Measurements from ENCODE around the gene STK33.

The STK33 gene

GRCh38 chr11:8370812-8371515 lies 223.1 kb downstream of the STK33 start:
- DNase-seq = no peak

- DNase-seq = no peak
These were observed 224.3 kb downstream of the STK33 start for GRCh38 chr11:8369592-8370205.

DNA sequence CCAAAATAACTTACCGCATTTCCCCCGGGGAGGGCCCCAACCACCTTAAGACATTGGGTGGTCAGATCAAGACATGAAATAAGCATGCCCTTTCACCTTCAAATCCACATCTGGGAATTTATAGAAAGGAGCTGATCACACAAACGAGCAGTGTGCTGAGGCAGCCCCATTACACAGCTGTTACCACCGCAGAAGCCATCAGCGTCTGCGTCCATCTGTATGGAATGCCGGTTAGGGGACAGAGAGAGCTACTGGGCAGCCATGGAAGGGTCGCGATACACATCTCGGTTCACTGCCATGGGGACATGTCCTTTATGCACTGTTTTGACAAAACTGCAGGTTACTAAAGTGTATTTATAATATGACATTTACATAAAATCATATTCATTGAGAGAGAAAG lies 225.3 kb downstream of the STK33 start:
- DNase-seq = no peak

GRCh38 chr11:8368194-8368593 lies 225.8 kb downstream of the STK33 start:
- no peak for DNase-seq

- DNase-seq = no peak
These were observed 227.7 kb downstream of the STK33 start for GRCh38 chr11:8366316-8366715.

DNA sequence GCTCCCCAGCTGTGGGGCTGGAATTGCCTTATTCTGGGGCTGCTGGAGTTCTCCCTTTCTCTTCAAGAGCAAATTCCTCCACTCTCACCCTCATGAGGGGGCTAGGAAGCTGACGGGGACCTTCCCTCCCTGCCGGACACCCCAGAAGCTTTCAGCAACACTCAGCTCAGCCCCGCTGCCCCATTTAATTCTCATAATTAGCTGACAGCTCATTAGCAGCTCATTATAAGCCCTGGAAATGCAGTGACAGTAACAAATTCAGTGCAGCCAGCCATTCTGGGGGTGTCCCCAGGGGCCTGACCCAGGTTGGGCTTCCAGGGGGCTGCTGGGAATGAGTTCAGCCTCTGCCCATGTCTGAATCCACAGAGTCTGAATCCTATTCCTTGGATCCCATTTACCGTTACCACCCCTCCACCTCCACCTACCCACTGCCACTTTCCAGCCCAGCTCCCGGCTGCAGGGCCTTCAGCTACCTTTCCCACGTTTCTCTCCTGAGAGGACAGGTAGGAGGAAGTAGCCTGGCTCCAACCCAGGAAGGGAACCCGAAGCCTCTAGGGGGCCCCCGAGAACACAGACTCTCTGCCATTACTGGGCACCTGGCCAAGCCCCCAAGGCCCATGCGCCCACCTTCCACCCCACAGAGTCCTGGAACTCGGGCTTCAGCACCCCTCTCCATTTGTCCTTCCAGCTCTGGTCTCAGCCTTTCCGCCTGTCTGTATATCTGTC lies 228.6 kb downstream of the STK33 start:
- no peak for DNase-seq

DNA sequence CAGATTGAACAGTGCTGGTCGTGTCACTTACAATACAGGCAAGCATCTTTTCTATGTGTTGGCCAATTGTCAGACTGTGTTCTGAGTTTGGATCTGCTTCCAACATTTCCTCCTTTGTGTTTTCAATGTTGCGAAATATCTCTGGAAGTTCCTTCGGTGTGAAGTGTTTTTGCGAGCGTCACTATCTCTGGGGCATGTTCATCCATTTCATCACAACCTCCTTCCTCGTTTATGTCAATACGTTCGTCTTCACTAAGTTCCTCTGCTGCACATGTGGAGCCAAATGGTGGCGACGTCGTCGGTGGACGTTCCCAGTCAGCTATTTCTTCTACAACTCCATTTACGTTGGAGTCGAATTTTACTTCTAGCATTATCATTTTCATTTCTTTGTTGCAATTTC lies 230.1 kb downstream of the STK33 start:
- DNase-seq = peak; percentile 86

DNA sequence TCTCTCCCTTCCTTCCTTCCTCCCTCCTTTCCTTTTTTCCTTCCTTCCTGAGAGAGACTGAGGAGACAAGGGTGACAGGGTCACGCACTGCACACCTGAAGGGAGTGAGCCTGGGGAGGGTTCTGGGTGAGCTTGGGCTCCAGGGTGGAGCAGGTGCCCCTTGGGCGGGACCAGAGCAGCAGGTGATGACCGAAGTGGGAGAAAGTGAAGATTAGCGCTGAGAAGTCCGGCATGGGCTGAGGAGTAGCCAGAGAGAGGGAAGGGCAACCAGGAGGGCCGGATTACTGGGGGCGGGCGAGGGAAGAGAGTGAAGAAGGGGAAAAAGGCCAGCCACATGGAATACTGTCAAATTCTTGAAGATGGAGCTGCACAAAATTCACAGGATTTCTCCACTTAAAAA lies 231.1 kb downstream of the STK33 start:
- DNase-seq = no peak

DNA sequence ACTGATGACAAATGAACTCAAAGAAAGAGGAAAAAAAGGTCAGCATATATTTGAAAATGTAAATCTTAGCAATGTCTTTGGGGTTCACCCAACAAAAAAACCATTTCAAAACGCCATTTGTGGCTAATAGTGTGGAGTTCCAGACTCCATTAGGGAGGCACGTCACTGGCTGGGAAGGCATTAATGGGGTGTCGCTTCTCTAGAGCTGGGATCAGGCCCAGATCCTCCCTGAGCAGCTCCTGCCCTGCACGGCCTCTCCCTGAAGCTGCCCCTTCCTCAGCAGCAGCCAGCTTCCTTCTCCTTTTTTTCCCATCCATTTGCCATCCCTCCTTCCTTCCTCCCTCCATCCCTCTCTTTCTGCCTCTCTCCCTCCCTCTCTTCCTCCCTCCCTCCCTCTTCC lies 231.5 kb downstream of the STK33 start:
- DNase-seq = no peak

DNA sequence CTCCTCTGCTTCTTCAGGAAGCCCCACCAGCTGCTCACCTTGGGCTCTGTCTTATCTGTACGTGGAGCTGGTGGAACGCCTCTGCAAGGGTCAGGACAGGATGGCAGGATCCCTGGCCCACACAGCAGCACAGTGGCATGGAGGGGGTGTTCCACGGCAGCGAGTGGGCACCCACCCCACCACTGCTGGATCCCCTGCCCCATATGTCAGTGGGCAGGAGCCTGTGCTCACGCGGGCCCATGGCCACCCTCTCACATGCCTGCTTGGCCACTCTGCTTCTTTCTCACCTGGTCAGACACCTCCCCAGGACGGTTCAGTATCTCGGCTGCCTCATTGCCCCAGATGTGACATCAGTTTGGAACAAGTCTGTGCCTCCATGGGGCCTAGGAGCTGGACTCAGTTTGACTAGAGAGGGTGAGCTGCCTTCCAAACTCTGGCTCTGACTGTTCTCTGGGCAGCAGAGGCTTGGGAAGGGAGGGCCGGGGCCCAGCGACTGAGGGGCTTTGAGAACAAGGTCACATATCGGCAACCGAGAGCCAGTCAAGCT lies 232.3 kb downstream of the STK33 start:
- no peak for DNase-seq

DNA sequence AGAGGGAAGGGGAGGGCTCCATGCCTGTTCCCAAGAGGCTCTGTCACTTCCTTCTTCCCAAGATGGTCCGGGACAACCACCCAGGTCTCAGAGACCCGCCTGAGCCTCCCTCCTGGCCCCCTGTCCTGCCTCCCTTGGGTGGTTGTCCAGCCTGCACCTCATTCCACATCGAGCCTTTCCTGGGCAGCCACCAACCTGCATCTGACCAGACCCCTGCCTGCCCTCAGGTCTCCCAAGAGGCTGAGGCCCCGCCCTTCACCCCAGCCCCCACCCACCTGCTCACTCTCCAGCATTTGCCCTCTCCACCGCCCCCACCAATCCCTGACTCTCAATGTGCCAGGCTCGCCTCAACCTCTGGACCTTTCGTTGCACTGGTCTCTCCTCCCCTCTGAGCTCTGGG lies 232.8 kb downstream of the STK33 start:
- no peak for DNase-seq

GRCh38 chr11:8360086-8360828 lies 233.8 kb downstream of the STK33 start:
- no peak for DNase-seq

DNA sequence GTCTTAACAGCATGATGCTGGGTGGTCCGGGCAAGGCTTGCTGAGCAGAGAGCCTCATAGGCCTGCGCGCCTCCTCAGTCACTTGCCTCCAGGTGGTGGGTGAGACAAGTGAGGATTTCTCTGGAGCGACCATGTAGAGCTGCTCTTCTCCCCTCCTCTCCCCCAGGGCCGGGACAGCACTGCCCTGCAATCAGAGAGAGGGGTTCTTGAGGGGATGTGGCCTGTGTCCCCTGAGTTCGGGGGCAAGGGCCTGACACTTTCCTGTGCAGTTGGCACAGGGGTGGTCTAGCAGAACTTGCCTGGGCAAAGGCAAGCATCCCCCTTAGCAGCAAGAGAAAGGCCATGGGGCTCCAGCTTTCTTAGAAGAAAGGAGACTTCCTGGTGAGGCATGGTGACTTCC lies 234.5 kb downstream of the STK33 start:
- DNase-seq = no peak

GRCh38 chr11:8357891-8358566 lies 236.0 kb downstream of the STK33 start:
- no peak for DNase-seq

DNA sequence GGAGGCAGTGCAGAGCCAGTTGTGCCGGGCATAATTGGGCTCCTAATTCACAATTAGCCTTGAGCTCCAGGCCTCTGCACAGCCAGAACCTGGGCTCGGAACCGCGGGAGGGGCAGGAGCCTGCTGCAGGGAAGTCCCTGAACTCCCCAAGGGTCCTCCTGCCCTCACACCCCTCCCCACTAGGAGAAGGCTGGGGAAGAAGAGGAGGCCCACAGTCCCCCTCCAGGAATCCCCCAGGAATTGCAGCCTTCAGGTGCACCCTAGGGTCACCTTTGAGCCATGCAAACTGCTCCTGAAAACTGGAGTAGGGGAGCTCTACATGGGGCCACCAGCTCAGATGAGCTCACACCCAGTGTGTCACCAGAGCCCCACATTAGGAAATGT lies 236.5 kb downstream of the STK33 start:
- DNase-seq = no peak

GRCh38 chr11:8356721-8357504 lies 237.1 kb downstream of the STK33 start:
- DNase-seq = no peak

- no peak for DNase-seq
These were observed 237.8 kb downstream of the STK33 start for GRCh38 chr11:8356216-8356615.

GRCh38 chr11:8355416-8355742 lies 238.6 kb downstream of the STK33 start:
- no peak for DNase-seq

GRCh38 chr11:8354622-8355415 lies 239.2 kb downstream of the STK33 start:
- no peak for DNase-seq

- no peak for DNase-seq
These were observed 241.0 kb downstream of the STK33 start for GRCh38 chr11:8352876-8353505.

Measured in inflammatory macrophage treated with lipopolysaccharide for 4 hours (primary cell).